Naive thymus-derived CD8-positive, alpha-beta T cell (primary cell): ENCODE results near the gene CTNNBL1. TPM values are rescaled to one million over a fixed set of nuclear protein-coding genes. Genes with fewer than 3 reads are reported as not detected.
"Not testable (repeated sequence)": the region's sequence is repeated elsewhere in the genome, so short reads cannot be mapped to it uniquely, and the experiment has no call there.

Source experiments
- ATAC-seq, 2 donors: fragments of 150-1000 bp; cut with Tn5 transposase in 1 of 2; sonication (Bioruptor Pico), chemical (Tn5 transposase) in 1 of 2; 1 replicate in 1 of 2; 2 replicates in 1 of 2; pipeline ENCODE4 v1.10.0; 2021; ENCODE audit warnings: mild to moderate bottlenecking in 2 of 2, moderate library complexity in 2 of 2
- POLR2A ChIA-PET: fragments of 350-600 bp; sonication (Branson Sonifier 250); formaldehyde crosslinking; loops from one replicate; lab custom pipeline; 2021; ENCODE audit warnings: antibody characterized with exemption; lab: Charles Lee
- DNase-seq, 10 donors: peaks; one replicate each; pipeline versions ENCODE4 v3.0.0 to v3.0.0-alpha.2; 2020 to 2022
- H3K27ac Mint-ChIP-seq, 10 donors: one replicate each; pipeline ENCODE4 v1.8.0; 2020 to 2022; ENCODE audit warnings: mild to moderate bottlenecking in 10 of 10, mixed read lengths in 10 of 10, moderate library complexity in 4 of 10, inconsistent platforms in 1 of 10
- H3K27me3 Mint-ChIP-seq, 5 donors: one replicate each; pipeline ENCODE4 v1.8.0; 2021 to 2022; ENCODE audit warnings: mixed read lengths in 5 of 5
- H3K36me3 Mint-ChIP-seq, 3 donors: one replicate each; pipeline ENCODE4 v1.8.0; 2020 to 2022; ENCODE audit warnings: mixed read lengths in 3 of 3, mild to moderate bottlenecking in 2 of 3, inconsistent platforms in 1 of 3
- H3K4me1 Mint-ChIP-seq, 4 donors: one replicate each; pipeline ENCODE4 v1.8.0; 2021 to 2022; ENCODE audit warnings: mixed read lengths in 4 of 4
- H3K4me3 Mint-ChIP-seq, 10 donors: one replicate each; pipeline ENCODE4 v1.8.0; 2020 to 2022; ENCODE audit warnings: mild to moderate bottlenecking in 10 of 10, mixed read lengths in 10 of 10, moderate library complexity in 6 of 10, inconsistent platforms in 1 of 10
- H3K9me3 Mint-ChIP-seq, 9 donors: one replicate each; pipeline ENCODE4 v1.8.0; 2020 to 2022; ENCODE audit warnings: mixed read lengths in 9 of 9, mild to moderate bottlenecking in 3 of 9, inconsistent platforms in 1 of 9, moderate library complexity in 1 of 9
- polyA plus RNA-seq, 3 donors: library from polyadenylated mRNA; unstranded; fragments of 300-500 nt; fragmentation: Illumina TruSeq; gene quantifications; one replicate each; pipeline ENCODE4 v1.2.3, GENCODE V29; 2021
- total RNA-seq, 8 experiments: library from RNA in 2 of 8; stranded (reverse) in 2 of 8; gene quantifications; one replicate each; pipeline ENCODE4 v1.2.3 and lab custom pipeline; 2021 to 2026

The CTNNBL1 gene
- total and polyA plus RNA-seq, 5 experiments from 2014 or later, result 46.9 to 95.8 (median 85.1) TPM

- Mint-ChIP-seq H3K27ac (no peak overlapping the region), H3K9me3 (no peaks in the 10 kb centered on the region), H3K4me1 (no peaks in the 10 kb centered on the region), H3K4me3 (no peak overlapping the region), H3K36me3 (no peaks in the 10 kb centered on the region), H3K27me3 (peaks cover 6 to 29% (median 24%) of the 10 kb centered on the region in 5 donors)
- POLR2A ChIA-PET, result no interaction called here
- ATAC-seq, result no peak
- no peak for DNase-seq
These were observed 6.9 kb upstream of the CTNNBL1 start for GRCh38 chr20:37686762-37687477.

GRCh38 chr20:37687478-37687805, 6.4 kb upstream of the CTNNBL1 start:
- Mint-ChIP-seq H3K27ac (no peak overlapping the region), H3K36me3 (no peaks in the 10 kb centered on the region), H3K4me3 (no peak overlapping the region), H3K4me1 (peaks cover 0 to under 1% (median 0%) of the 10 kb centered on the region in 4 donors), H3K27me3 (peaks cover 5 to 28% (median 22%) of the 10 kb centered on the region in 5 donors), H3K9me3 (no peaks in the 10 kb centered on the region)
- no peak for DNase-seq
- ATAC-seq, result no peak
- POLR2A ChIA-PET, result no interaction called here

- ATAC-seq (no peak), DNase-seq (no peak)
- H3K4me3 Mint-ChIP-seq, result no peak overlapping the region
- H3K36me3 Mint-ChIP-seq, result no peaks in the 10 kb centered on the region
- no peak overlapping the region for H3K27ac Mint-ChIP-seq
- no peaks in the 10 kb centered on the region for H3K9me3 Mint-ChIP-seq
- POLR2A ChIA-PET, result no interaction called here
- peaks cover 8 to 31% (median 23%) of the 10 kb centered on the region in 5 donors for H3K27me3 Mint-ChIP-seq
- H3K4me1 Mint-ChIP-seq, result peaks cover 0 to 7% (median 3%) of the 10 kb centered on the region in 4 donors
These were observed 5.7 kb upstream of the CTNNBL1 start for GRCh38 chr20:37688093-37688492.

- Mint-ChIP-seq H3K9me3 (no peaks in the 10 kb centered on the region), H3K4me1 (peaks cover 12 to 24% (median 19%) of the 10 kb centered on the region in 4 donors), H3K27ac (no peak overlapping the region), H3K36me3 (peaks cover 0 to 2% (median 0%) of the 10 kb centered on the region in 3 donors), H3K27me3 (peaks cover 8 to 30% (median 15%) of the 10 kb centered on the region in 5 donors), H3K4me3 (no peak overlapping the region)
- POLR2A ChIA-PET, result no interaction called here
- no peak for ATAC-seq
- no peak for DNase-seq
These were observed 3.0 kb upstream of the CTNNBL1 start for GRCh38 chr20:37690626-37691369.

- peak overlapping the region in 9 of 10 donors; percentile 23 to 99 (median 97) for H3K4me3 Mint-ChIP-seq
- POLR2A ChIA-PET, result no interaction called here
- DNase-seq (no peak), ATAC-seq (no peak)
- peaks cover 4 to 25% (median 15%) of the 10 kb centered on the region in 5 donors for H3K27me3 Mint-ChIP-seq
- peak overlapping the region in 1 of 10 donors; percentile 33 for H3K27ac Mint-ChIP-seq
- H3K36me3 Mint-ChIP-seq, result peaks cover 0 to 11% (median 0%) of the 10 kb centered on the region in 3 donors
- peaks cover 17 to 32% (median 27%) of the 10 kb centered on the region in 4 donors for H3K4me1 Mint-ChIP-seq
- H3K9me3 Mint-ChIP-seq, result no peaks in the 10 kb centered on the region
These were observed 1.2 kb upstream of the CTNNBL1 start for GRCh38 chr20:37692459-37693166.

GRCh38 chr20:37693242-37693634, 592 bp upstream of the CTNNBL1 start:
- DNase-seq, result no peak
- Mint-ChIP-seq H3K36me3 (peaks cover 0 to 15% (median 0%) of the 10 kb centered on the region in 3 donors), H3K27ac (peak overlapping the region in 9 of 10 donors; percentile 58 to 98 (median 92)), H3K9me3 (no peaks in the 10 kb centered on the region), H3K4me3 (peak overlapping the region; percentile 90 to 99 (median 97)), H3K27me3 (peaks cover 4 to 23% (median 15%) of the 10 kb centered on the region in 5 donors), H3K4me1 (peaks cover 17 to 37% (median 30%) of the 10 kb centered on the region in 4 donors)
- ATAC-seq, result no peak
- POLR2A ChIA-PET, result no interaction called here

GRCh38 chr20:37695684-37696342, 2.0 kb downstream of the CTNNBL1 start:
- Mint-ChIP-seq H3K27me3 (peaks cover 4 to 9% (median 6%) of the 10 kb centered on the region in 5 donors), H3K27ac (peak overlapping the region in 1 of 10 donors; percentile 16), H3K36me3 (peaks cover 0 to 26% (median 0%) of the 10 kb centered on the region in 3 donors), H3K9me3 (no peaks in the 10 kb centered on the region), H3K4me3 (peak overlapping the region; percentile 2 to 62 (median 33)), H3K4me1 (peaks cover 27 to 57% (median 49%) of the 10 kb centered on the region in 4 donors)
- ATAC-seq (no peak), DNase-seq (no peak)
- POLR2A ChIA-PET, result no interaction called here

- Mint-ChIP-seq H3K27ac (no peak overlapping the region), H3K27me3 (peaks cover 2 to 5% (median 4%) of the 10 kb centered on the region in 5 donors), H3K9me3 (no peaks in the 10 kb centered on the region), H3K4me1 (peaks cover 27 to 57% (median 49%) of the 10 kb centered on the region in 4 donors), H3K4me3 (peak overlapping the region in 1 of 10 donors; percentile 21), H3K36me3 (peaks cover 0 to 26% (median 0%) of the 10 kb centered on the region in 3 donors)
- ATAC-seq, result no peak
- POLR2A ChIA-PET, result no interaction called here
- DNase-seq, result no peak
These were observed 3.5 kb downstream of the CTNNBL1 start for GRCh38 chr20:37697314-37697713.

GRCh38 chr20:37699202-37699601, 5.4 kb downstream of the CTNNBL1 start:
- ATAC-seq (no peak), DNase-seq (no peak)
- peak overlapping the region in 1 of 10 donors; percentile 18 for H3K27ac Mint-ChIP-seq
- no peaks in the 10 kb centered on the region for H3K9me3 Mint-ChIP-seq
- POLR2A ChIA-PET, result no interaction called here
- H3K4me3 Mint-ChIP-seq, result peak overlapping the region in 1 of 10 donors; percentile 23
- peaks cover 21 to 48% (median 43%) of the 10 kb centered on the region in 4 donors for H3K4me1 Mint-ChIP-seq
- H3K27me3 Mint-ChIP-seq, result no peaks in the 10 kb centered on the region
- peaks cover 0 to 26% (median 0%) of the 10 kb centered on the region in 3 donors for H3K36me3 Mint-ChIP-seq

- Mint-ChIP-seq H3K27me3 (no peaks in the 10 kb centered on the region), H3K27ac (no peak overlapping the region), H3K4me3 (no peak overlapping the region), H3K4me1 (peaks cover 17 to 49% (median 41%) of the 10 kb centered on the region in 4 donors), H3K36me3 (peaks cover 0 to 26% (median 2%) of the 10 kb centered on the region in 3 donors), H3K9me3 (no peaks in the 10 kb centered on the region)
- no peak for DNase-seq
- ATAC-seq, result no peak
- POLR2A ChIA-PET, result no interaction called here
These were observed 6.5 kb downstream of the CTNNBL1 start for GRCh38 chr20:37700301-37700700.

GRCh38 chr20:37701676-37702075, 7.8 kb downstream of the CTNNBL1 start:
- ATAC-seq, H3K9me3 Mint-ChIP-seq, DNase-seq, H3K4me3 Mint-ChIP-seq, H3K27me3 Mint-ChIP-seq, H3K27ac Mint-ChIP-seq, POLR2A ChIA-PET: not testable (repeated sequence)
- H3K4me1 Mint-ChIP-seq, result peaks cover 12 to 48% (median 40%) of the 10 kb centered on the region in 4 donors
- peaks cover 0 to 21% (median 9%) of the 10 kb centered on the region in 3 donors for H3K36me3 Mint-ChIP-seq

- Mint-ChIP-seq H3K27ac (no peak overlapping the region), H3K9me3 (no peaks in the 10 kb centered on the region), H3K36me3 (peaks cover 0 to 16% (median 11%) of the 10 kb centered on the region in 3 donors), H3K4me1 (peaks cover 11 to 50% (median 41%) of the 10 kb centered on the region in 4 donors), H3K4me3 (no peak overlapping the region), H3K27me3 (no peaks in the 10 kb centered on the region)
- ATAC-seq, result no peak
- POLR2A ChIA-PET, result no interaction called here
- no peak for DNase-seq
These were observed 8.7 kb downstream of the CTNNBL1 start for GRCh38 chr20:37702403-37703034.
